KMS-11 (cell line): ENCODE measurements around the gene RNF14.

Experiments used
- H2AFZ ChIP-seq: fragments of 200-600 bp; sonication (generic); 2 replicates; pipeline ENCODE4 v1.6.1; 2016; ENCODE audit warnings: antibody characterized with exemption, mixed run types, low read depth
- H3K27ac ChIP-seq: fragments of 200-600 bp; sonication (generic); 2 replicates; pipeline ENCODE4 v1.6.1; 2016; ENCODE audit warnings: mild to moderate bottlenecking, mixed run types
- H3K27me3 ChIP-seq: fragments of 200-600 bp; sonication (generic); 2 replicates; pipeline ENCODE4 v1.6.1; 2017; ENCODE audit warnings: mild to moderate bottlenecking, low read depth, mixed run types, moderate library complexity; ENCODE audit not compliant: insufficient read depth
- H3K36me3 ChIP-seq: fragments of 200-600 bp; sonication (generic); 2 replicates; pipeline ENCODE4 v1.6.1; 2017; ENCODE audit warnings: mild to moderate bottlenecking, mixed run types; ENCODE audit not compliant: insufficient read depth
- H3K4me1 ChIP-seq: fragments of 200-600 bp; sonication (generic); 2 replicates; pipeline ENCODE4 v1.6.1; 2016; ENCODE audit warnings: mild to moderate bottlenecking, low read depth, mixed run types; ENCODE audit not compliant: poor library complexity, severe bottlenecking
- H3K4me2 ChIP-seq: fragments of 200-600 bp; sonication (generic); 2 replicates; pipeline ENCODE4 v1.7.0; 2016; ENCODE audit warnings: mild to moderate bottlenecking, mixed run types
- H3K4me3 ChIP-seq: fragments of 200-600 bp; sonication (generic); IDR thresholded peaks from 2 replicates; pipeline ENCODE4 v1.6.1; 2017; ENCODE audit warnings: low read depth, low read length, mixed read lengths; ENCODE audit not compliant: insufficient read depth
- H3K79me2 ChIP-seq: fragments of 200-600 bp; sonication (generic); 2 replicates; pipeline ENCODE4 v1.6.1; 2016; ENCODE audit warnings: low read depth, mixed run types; ENCODE audit not compliant: insufficient read depth
- H3K9ac ChIP-seq: fragments of 200-600 bp; sonication (generic); 2 replicates; pipeline ENCODE4 v1.6.1; 2016; ENCODE audit warnings: mild to moderate bottlenecking, mixed run types
- H4K20me1 ChIP-seq: fragments of 200-600 bp; sonication (generic); 2 replicates; pipeline ENCODE4 v1.6.1; 2016; ENCODE audit warnings: mild to moderate bottlenecking, mixed run types; ENCODE audit not compliant: insufficient read depth
- TF ChIP-seq, protein P1 (sequence below): fragments of 200-600 bp; sonication (generic); conservative IDR thresholded peaks from 2 replicates; pipeline ENCODE4 v1.6.1; 2017; ENCODE audit warnings: low read depth, mild to moderate bottlenecking, antibody characterized with exemption, low read length, moderate library complexity, mixed read lengths

Gene RNF14

DNA sequence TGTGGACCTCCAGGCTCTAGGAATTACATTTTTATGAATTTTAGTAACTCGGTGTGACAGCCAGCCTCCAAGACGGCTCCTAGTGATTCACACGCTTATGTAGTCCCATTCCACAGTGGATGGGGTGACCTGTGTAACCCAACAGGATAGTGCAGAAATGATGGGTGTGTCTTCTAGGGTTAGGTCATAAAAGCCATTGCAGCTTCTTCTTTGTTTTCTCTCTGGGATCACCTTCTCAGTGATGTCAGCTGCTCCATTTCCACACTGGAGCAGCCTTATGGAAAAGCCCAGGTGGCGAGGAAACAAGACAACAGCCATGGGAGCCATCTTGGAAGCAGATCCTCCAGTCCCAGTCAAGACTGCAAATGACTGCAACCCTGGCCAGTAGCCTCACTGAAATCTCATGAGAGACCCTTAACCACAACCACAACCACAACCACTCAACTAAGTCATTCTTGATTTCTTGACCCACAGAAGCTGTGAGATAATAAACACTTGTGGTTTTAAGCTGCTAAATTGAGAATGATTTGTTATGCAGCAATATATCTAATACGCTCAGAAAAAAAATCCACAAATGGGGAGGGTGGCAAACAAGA is 49.0 kb downstream of the RNF14 start:
- Histone ChIP-seq H3K27me3 (no peaks in the 10 kb centered on the region), H3K4me3 (no peak overlapping the region), H3K4me2 (peak overlapping the region; percentile 55), H3K9ac (no peak overlapping the region), H4K20me1 (no peaks in the 10 kb centered on the region), H3K36me3 (no peaks in the 10 kb centered on the region), H2AFZ (0 out of 2 replicates have a peak overlapping the region, but pooled peaks have one; percentile 0), H3K27ac (no peak overlapping the region), H3K4me1 (peaks cover 60% of the 10 kb centered on the region), H3K79me2 (no peaks in the 10 kb centered on the region)
- TF ChIP-seq, protein P1, sequence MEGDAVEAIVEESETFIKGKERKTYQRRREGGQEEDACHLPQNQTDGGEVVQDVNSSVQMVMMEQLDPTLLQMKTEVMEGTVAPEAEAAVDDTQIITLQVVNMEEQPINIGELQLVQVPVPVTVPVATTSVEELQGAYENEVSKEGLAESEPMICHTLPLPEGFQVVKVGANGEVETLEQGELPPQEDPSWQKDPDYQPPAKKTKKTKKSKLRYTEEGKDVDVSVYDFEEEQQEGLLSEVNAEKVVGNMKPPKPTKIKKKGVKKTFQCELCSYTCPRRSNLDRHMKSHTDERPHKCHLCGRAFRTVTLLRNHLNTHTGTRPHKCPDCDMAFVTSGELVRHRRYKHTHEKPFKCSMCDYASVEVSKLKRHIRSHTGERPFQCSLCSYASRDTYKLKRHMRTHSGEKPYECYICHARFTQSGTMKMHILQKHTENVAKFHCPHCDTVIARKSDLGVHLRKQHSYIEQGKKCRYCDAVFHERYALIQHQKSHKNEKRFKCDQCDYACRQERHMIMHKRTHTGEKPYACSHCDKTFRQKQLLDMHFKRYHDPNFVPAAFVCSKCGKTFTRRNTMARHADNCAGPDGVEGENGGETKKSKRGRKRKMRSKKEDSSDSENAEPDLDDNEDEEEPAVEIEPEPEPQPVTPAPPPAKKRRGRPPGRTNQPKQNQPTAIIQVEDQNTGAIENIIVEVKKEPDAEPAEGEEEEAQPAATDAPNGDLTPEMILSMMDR, result no peak

DNA sequence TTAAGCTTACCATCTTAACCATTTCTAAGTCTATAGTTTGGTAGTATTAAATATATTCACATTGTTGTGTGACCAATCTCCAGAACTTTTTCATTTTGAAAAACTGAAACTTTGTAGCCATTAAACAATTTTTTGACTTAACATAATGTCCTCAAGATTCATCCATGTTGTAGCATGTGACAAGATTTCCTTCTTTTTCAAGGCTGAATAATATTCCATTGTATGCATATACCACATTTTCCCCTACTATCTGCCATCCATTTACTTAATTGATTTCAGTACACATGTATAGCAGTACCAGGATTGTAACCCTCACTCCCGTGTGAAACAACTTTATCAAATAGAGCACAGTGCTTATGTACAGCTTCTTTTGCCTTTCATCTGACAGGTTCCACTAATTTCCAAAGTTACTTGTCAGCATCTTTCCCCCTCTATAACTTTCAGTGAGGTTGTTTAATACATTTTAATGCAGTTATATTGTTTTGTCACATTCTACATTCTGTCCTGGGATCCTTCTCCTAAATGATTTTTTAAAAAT is 51.3 kb downstream of the RNF14 start:
- Histone ChIP-seq H3K79me2 (no peaks in the 10 kb centered on the region), H3K4me2 (no peak overlapping the region), H3K4me3 (no peak overlapping the region), H4K20me1 (no peaks in the 10 kb centered on the region), H2AFZ (no peak overlapping the region), H3K4me1 (peaks cover 39% of the 10 kb centered on the region), H3K27me3 (no peaks in the 10 kb centered on the region), H3K9ac (no peak overlapping the region), H3K27ac (no peak overlapping the region), H3K36me3 (no peaks in the 10 kb centered on the region)
- TF ChIP-seq, protein P1, result no peak

DNA sequence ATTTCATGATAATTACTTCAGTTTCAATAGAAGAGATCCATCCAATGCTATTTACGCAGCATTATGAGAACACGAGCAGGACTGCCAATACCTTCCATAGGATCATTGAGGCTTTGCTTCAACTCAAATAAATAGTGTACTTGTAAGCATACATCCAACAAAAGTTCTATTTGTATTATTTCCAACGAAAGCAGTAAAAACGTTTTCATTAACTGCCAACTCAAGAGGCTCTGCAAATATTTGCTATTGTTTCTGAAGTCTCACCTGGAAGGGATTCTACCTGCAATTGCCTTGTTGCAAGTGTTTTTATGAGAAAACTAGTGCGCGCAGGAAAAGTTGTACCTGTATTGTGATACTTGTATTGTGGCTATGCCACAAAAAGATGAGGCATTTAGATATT is 54.9 kb downstream of the RNF14 start:
- H2AFZ ChIP-seq, result no peak overlapping the region
- H4K20me1 ChIP-seq, result no peaks in the 10 kb centered on the region
- H3K27me3 ChIP-seq, result no peaks in the 10 kb centered on the region
- H3K4me3 ChIP-seq, result no peak overlapping the region
- TF ChIP-seq, protein P1, result no peak
- no peak overlapping the region for H3K4me2 ChIP-seq
- peaks cover 3% of the 10 kb centered on the region for H3K4me1 ChIP-seq
- H3K27ac ChIP-seq, result no peak overlapping the region
- H3K36me3 ChIP-seq, result no peaks in the 10 kb centered on the region
- H3K79me2 ChIP-seq, result no peaks in the 10 kb centered on the region
- H3K9ac ChIP-seq, result no peak overlapping the region

DNA sequence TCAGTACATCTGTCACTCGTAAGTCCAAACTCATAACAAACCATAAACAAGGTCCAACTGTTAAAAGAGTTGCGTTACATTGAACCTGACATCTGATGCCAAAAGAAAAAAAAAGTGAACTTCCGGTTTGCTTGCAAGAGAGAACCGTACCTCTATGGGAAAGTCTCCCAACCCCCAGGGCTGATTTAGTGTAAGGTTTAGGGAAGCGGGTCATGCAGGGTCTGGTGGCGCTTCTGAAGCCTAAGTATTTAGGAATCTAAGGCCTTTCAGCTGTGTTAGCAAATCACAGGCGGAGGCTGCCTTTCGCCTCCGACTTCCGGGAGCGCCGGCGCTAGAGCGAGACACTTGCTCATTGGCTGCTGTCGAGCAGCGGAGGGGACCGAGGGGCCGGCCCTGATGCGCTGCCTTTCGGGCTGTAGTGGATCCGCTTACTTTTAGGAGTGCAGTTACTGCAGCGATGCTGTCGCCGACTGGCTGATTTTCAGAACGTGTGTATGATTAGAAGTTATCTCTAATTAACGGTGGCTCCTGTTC is 55.9 kb downstream of the RNF14 start:
- TF ChIP-seq, protein P1, result no peak
- H3K4me3 ChIP-seq, result no peak overlapping the region

More for the DNA sequence above, 55.9 kb downstream of the RNF14 start:
- H3K4me1 ChIP-seq, result no peaks in the 10 kb centered on the region
- H3K27me3 ChIP-seq, result no peaks in the 10 kb centered on the region
- peak overlapping the region; percentile 58 for H2AFZ ChIP-seq
- peak overlapping the region; percentile 19; the same call in 1 of the 2 replicates for H3K9ac ChIP-seq
- H3K27ac ChIP-seq, result peak overlapping the region; percentile 62
- H4K20me1 ChIP-seq, result no peaks in the 10 kb centered on the region
- peak overlapping the region; percentile 72 for H3K4me2 ChIP-seq
- H3K36me3 ChIP-seq, result no peaks in the 10 kb centered on the region
- H3K79me2 ChIP-seq, result no peaks in the 10 kb centered on the region
